ENCODE data around the gene ACSBG1. TPM values are rescaled to one million over a fixed set of nuclear protein-coding genes. Genes with fewer than 3 reads are reported as not detected.

The ACSBG1 gene
- total and polyA plus RNA-seq, 5 donors = 0.35 to 1.1 (median 0.47) TPM; not detected in 1

GRCh38 chr15:78237146-78237545 lies 2.8 kb upstream of the ACSBG1 start:
- Histone ChIP-seq H3K27ac (ENCODE audit: low read length) (no peak overlapping the region), H3K9me3 (ENCODE audit: control insufficient read depth, low read length) (no peaks in the 10 kb centered on the region), H3K4me3 (ENCODE audit: low read length) (no peak overlapping the region), H3K4me1 (ENCODE audit: control insufficient read depth, insufficient read depth, low read length) (no peaks in the 10 kb centered on the region), H3K27me3 (ENCODE audit: control insufficient read depth, insufficient read depth) (no peaks in the 10 kb centered on the region)
- 79% methylated on average over 6 of the region's 6 CpGs for WGBS
- DNase-seq (no peak), ATAC-seq (no peak)
- intact Hi-C loops (cut with DNase I) = loop anchor here in 3 of 4 donors (5.0 kb wide), 3 partner anchors 40 to 125 kb away; no protein-coding TSS in a partner anchor

DNA sequence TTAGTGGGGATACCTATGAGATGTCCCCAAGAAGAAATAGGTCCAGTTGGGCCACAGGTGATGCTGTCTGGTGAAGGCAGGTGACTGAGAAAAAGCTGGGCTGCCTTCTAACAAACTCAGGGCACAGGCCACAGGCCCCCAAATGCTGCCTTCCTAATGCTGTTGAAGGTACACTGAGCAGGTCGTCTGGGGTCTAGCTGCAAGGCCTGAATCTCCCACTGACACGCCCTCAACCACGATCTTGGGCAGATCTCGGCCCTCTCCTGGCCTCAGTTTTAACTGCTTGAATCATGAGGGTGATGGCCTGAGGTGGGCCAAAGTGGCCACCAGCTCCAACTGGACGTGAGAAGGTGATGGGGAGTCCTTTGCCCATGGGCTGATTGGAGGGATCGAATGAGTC lies 2.1 kb upstream of the ACSBG1 start:
- 89% methylated on average over 6 of the region's 6 CpGs for WGBS
- Histone ChIP-seq H3K27ac (ENCODE audit: low read length) (no peak overlapping the region), H3K9me3 (ENCODE audit: control insufficient read depth, low read length) (no peaks in the 10 kb centered on the region), H3K4me1 (ENCODE audit: control insufficient read depth, insufficient read depth, low read length) (no peaks in the 10 kb centered on the region), H3K27me3 (ENCODE audit: control insufficient read depth, insufficient read depth) (no peaks in the 10 kb centered on the region), H3K4me3 (ENCODE audit: low read length) (no peak overlapping the region)
- no peak for DNase-seq
- intact Hi-C loops (cut with DNase I) = loop anchor here in 3 of 4 donors (5.0 kb wide), 3 partner anchors 39 to 124 kb away; no protein-coding TSS in a partner anchor
- ATAC-seq = no peak

GRCh38 chr15:78233496-78233895 lies 869 bp downstream of the ACSBG1 start:
- Histone ChIP-seq H3K4me1 (ENCODE audit: control insufficient read depth, insufficient read depth, low read length) (no peaks in the 10 kb centered on the region), H3K4me3 (ENCODE audit: low read length) (no peak overlapping the region), H3K27me3 (ENCODE audit: control insufficient read depth, insufficient read depth) (no peaks in the 10 kb centered on the region), H3K9me3 (ENCODE audit: control insufficient read depth, low read length) (no peaks in the 10 kb centered on the region), H3K27ac (ENCODE audit: low read length) (no peak overlapping the region)
- intact Hi-C loops (cut with DNase I) = no loop called here
- ATAC-seq (no peak), DNase-seq (no peak)
- 72% methylated on average over 11 of the region's 11 CpGs for WGBS

DNA sequence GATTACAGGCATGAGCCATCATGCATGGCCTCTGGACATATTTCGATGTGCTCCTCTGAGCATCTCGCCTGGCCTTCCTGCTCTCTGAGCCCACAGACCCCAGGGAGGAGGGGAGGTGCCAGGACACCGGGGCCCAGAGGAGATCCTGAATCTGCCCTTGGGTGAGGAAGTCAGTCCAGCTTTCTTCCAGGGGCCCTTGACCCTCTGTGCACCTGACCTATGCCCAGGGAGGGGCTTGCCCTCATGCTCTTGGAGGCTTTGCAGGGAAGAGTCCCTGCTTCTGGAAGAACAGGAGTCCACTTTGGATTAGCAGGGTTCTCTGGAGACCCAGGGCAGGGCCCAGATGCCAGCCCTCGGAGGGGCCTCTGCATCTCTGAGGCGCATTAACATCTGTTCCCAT lies 1.4 kb downstream of the ACSBG1 start:
- H3K4me1 ChIP-seq (ENCODE audit: control insufficient read depth, insufficient read depth, low read length) = no peaks in the 10 kb centered on the region
- H3K27me3 ChIP-seq (ENCODE audit: control insufficient read depth, insufficient read depth) = no peaks in the 10 kb centered on the region
- H3K9me3 ChIP-seq (ENCODE audit: control insufficient read depth, low read length) = no peaks in the 10 kb centered on the region
- no peak overlapping the region for H3K4me3 ChIP-seq (ENCODE audit: low read length)
- H3K27ac ChIP-seq (ENCODE audit: low read length) = no peak overlapping the region
- no peak for DNase-seq
- ATAC-seq = no peak
- intact Hi-C loops (cut with DNase I) = no loop called here
- 76% methylated on average over 5 of the region's 5 CpGs for WGBS

DNA sequence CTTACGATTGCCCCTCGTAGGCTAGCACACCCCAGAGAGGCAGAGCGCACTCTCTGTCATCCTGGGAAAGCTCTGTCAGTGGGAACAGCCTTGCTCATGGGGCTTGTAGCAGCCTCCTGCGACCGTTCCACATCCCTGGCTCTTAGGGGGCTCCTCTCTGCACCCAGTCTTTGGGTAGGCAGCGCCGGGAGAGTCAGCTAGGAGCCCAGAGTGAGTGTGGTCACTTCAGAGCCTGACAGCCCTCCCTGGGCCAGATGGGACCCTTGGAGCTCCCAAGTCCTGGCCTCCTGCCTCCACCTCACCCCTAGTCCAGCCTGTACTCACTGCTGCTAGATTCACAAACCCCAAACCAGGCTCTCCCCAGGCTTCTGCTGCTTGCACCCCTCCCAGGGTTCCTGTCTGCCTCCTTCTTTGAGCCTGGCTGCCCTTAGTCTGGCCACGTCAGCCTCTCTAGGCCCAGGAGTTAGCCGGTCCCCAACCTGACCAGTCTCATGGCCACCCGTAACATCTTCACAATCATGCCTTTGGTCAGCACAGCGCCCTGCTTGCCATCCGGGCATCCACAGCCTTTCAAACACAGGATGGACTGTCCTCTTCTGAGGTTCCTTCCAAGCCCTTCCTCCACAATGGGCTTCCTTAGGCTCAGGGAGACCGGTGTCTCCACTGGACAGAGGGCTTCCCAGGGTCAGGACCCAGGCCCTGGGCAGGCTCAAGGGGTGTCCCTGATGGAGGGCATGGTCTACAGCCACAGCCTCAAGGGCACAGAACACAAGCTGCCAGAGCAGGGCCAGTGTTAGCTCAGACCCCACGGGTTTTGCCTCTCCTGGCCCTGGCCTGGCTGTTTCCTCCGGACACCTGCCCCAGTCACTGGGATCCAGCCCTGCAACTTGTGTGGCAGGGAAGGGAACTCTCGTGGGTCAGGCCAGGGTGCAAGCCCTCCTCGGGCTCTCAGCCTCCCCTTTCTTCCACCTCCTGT lies 4.6 kb downstream of the ACSBG1 start:
- WGBS = 81% methylated on average over 17 of the region's 17 CpGs
- no peaks in the 10 kb centered on the region for H3K27me3 ChIP-seq (ENCODE audit: control insufficient read depth, insufficient read depth)
- H3K4me1 ChIP-seq (ENCODE audit: control insufficient read depth, insufficient read depth, low read length) = no peaks in the 10 kb centered on the region
- H3K9me3 ChIP-seq (ENCODE audit: control insufficient read depth, low read length) = no peaks in the 10 kb centered on the region
- no peak overlapping the region for H3K4me3 ChIP-seq (ENCODE audit: low read length)
- ATAC-seq (peak; percentile 8 to 28), DNase-seq (no peak)
- no peak overlapping the region for H3K27ac ChIP-seq (ENCODE audit: low read length)
- intact Hi-C loops (cut with DNase I) = no loop called here

DNA sequence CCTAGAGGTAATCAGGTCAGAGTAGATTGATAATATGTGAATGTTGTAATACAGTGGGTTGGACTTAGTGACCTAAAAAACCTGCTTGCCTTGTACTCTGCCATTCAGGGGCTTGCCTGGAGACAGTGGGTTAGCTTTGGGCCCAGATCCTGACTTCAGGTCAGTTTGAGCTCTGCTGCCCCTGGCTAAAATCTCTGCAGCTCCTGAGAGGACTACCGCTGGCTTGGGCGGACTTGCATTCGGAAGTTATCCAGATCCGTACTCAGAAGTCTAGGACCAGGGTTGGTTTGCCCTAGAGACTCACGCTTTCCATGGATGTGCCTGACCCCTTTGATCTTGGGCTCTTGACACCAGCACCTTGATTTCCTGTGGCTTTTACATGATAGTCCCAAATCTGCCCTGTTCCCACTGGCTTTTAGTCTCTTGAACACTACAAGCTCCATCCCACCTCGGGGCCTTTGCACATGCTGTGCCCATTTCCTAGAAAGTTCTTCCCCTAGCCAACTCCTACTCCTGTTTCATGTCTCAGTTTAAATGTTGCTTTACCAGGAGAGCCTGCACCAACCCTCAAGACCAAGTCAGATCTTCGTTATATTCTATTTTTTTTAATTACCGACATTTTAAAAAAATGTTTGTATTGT lies 5.9 kb downstream of the ACSBG1 start:
- 89% methylated on average over 8 of the region's 8 CpGs for WGBS
- intact Hi-C loops (cut with DNase I) = no loop called here
- Histone ChIP-seq H3K4me3 (ENCODE audit: low read length) (no peak overlapping the region), H3K27ac (ENCODE audit: low read length) (no peak overlapping the region), H3K4me1 (ENCODE audit: control insufficient read depth, insufficient read depth, low read length) (no peaks in the 10 kb centered on the region), H3K9me3 (ENCODE audit: control insufficient read depth, low read length) (no peaks in the 10 kb centered on the region), H3K27me3 (ENCODE audit: control insufficient read depth, insufficient read depth) (no peaks in the 10 kb centered on the region)
- no peak for DNase-seq
- no peak for ATAC-seq

DNA sequence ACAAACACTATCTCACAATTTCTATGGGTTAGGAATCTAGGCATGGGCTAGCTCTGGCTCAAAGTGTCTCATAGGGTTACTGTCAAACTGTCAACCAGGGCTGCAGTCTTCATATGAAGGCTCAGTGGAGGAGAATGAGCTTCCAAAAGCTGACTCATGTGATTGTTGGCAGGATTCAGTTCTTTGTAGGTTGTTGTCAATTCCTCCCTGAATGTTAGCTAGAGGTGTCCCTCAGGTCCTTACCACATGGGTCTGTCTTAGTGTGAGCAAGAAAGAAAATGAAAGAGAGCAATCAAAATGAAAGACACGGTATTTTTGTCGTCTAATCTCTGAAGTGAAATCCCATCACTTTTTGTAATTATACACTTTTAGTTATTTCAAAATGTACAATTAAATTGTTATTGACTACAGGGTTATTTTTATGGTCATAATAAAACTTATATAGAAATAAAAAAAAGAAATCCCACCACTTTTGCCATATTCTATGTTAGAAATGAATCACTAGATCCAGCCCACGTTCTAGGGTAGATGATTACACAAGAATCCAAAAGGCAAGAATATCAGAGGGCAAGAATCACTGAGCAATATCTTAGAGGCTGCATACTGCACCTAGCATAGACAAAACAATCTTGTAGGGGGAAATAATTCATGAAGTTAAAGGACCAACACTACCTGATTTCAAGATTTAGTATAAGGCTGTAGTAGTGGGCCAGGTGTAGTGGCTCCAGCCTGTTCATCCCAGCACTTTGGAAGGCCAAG lies 8.4 kb downstream of the ACSBG1 start:
- 94% methylated on average over 3 of the region's 3 CpGs for WGBS
- no peak for ATAC-seq
- H3K4me3 ChIP-seq (ENCODE audit: low read length) = no peak overlapping the region
- no peak for DNase-seq
- no peaks in the 10 kb centered on the region for H3K27me3 ChIP-seq (ENCODE audit: control insufficient read depth, insufficient read depth)
- intact Hi-C loops (cut with DNase I) = no loop called here
- no peaks in the 10 kb centered on the region for H3K4me1 ChIP-seq (ENCODE audit: control insufficient read depth, insufficient read depth, low read length)
- H3K9me3 ChIP-seq (ENCODE audit: control insufficient read depth, low read length) = no peaks in the 10 kb centered on the region
- H3K27ac ChIP-seq (ENCODE audit: low read length) = no peak overlapping the region

GRCh38 chr15:78224023-78224411 lies 10.3 kb downstream of the ACSBG1 start:
- Histone ChIP-seq H3K4me3 (ENCODE audit: low read length) (no peak overlapping the region), H3K9me3 (ENCODE audit: control insufficient read depth, low read length) (no peaks in the 10 kb centered on the region), H3K4me1 (ENCODE audit: control insufficient read depth, insufficient read depth, low read length) (no peaks in the 10 kb centered on the region), H3K27me3 (ENCODE audit: control insufficient read depth, insufficient read depth) (no peaks in the 10 kb centered on the region), H3K27ac (ENCODE audit: low read length) (peak overlapping the region; percentile 87)
- no peak for DNase-seq
- 62% methylated on average over 2 of the region's 2 CpGs for WGBS
- intact Hi-C loops (cut with DNase I) = no loop called here
- ATAC-seq = peak; percentile 51 to 55

GRCh38 chr15:78223396-78224022 lies 10.9 kb downstream of the ACSBG1 start:
- Histone ChIP-seq H3K9me3 (ENCODE audit: control insufficient read depth, low read length) (no peaks in the 10 kb centered on the region), H3K27me3 (ENCODE audit: control insufficient read depth, insufficient read depth) (no peaks in the 10 kb centered on the region), H3K4me3 (ENCODE audit: low read length) (no peak overlapping the region), H3K4me1 (ENCODE audit: control insufficient read depth, insufficient read depth, low read length) (no peaks in the 10 kb centered on the region), H3K27ac (ENCODE audit: low read length) (peak overlapping the region; percentile 87)
- intact Hi-C loops (cut with DNase I) = no loop called here
- WGBS = 37% methylated on average over 4 of the region's 4 CpGs
- DNase-seq (peak in 2 of 3 donors; percentile 56 to 69), ATAC-seq (peak; percentile 88 to 91)

- Histone ChIP-seq H3K27ac (ENCODE audit: low read length) (peak overlapping the region; percentile 85), H3K4me3 (ENCODE audit: low read length) (no peak overlapping the region), H3K9me3 (ENCODE audit: control insufficient read depth, low read length) (no peaks in the 10 kb centered on the region), H3K4me1 (ENCODE audit: control insufficient read depth, insufficient read depth, low read length) (no peaks in the 10 kb centered on the region), H3K27me3 (ENCODE audit: control insufficient read depth, insufficient read depth) (no peaks in the 10 kb centered on the region)
- ATAC-seq (peak; percentile 72 to 78), DNase-seq (no peak)
- intact Hi-C loops (cut with DNase I) = no loop called here
- 65% methylated on average over 5 of the region's 5 CpGs for WGBS
Measured at GRCh38 chr15:78222745-78223395, 11.5 kb downstream of the ACSBG1 start.

Measured in right cardiac atrium (tissue), 5 donors.